Lung (tissue), 12 donors: ENCODE data around the gene TMEM126A. TPM values are rescaled to one million over a fixed set of nuclear protein-coding genes. Genes with fewer than 3 reads are reported as not detected.

ENCODE experiments used
- ATAC-seq: fragments of 200-7000 bp; cut with Tn5 transposase; one replicate; pipeline ENCODE4 v1.9.1; 2020; ENCODE audit warnings: moderate number of reproducible peaks; ENCODE audit not compliant: insufficient read depth, low FRiP score
- DNase-seq, 3 donors: peaks; one replicate each; pipeline ENCODE4 v3.0.0-alpha.2; 2013 to 2017
- H3K27ac ChIP-seq, 2 donors: one replicate each; pipeline ENCODE4 v1.5.1; 2013; ENCODE audit warnings: mild to moderate bottlenecking in 2 of 2, moderate library complexity in 2 of 2, control low read depth in 1 of 2, inconsistent platforms in 1 of 2, low read depth in 1 of 2, low read length in 1 of 2
- H3K27me3 ChIP-seq, 3 donors: one replicate each; pipeline ENCODE4 v1.5.1; 2013; ENCODE audit warnings: low read length in 2 of 3; ENCODE audit not compliant: control insufficient read depth in 3 of 3, insufficient read depth in 3 of 3
- H3K36me3 ChIP-seq, 4 donors: one replicate each; pipeline ENCODE4 v1.5.1; 2013; ENCODE audit warnings: low read length in 4 of 4, mild to moderate bottlenecking in 1 of 4, moderate library complexity in 1 of 4; ENCODE audit not compliant: control insufficient read depth in 4 of 4, insufficient read depth in 4 of 4
- H3K4me1 ChIP-seq, 5 donors: one replicate each; pipeline ENCODE4 v1.5.1; 2013; ENCODE audit warnings: low read length in 5 of 5, mild to moderate bottlenecking in 2 of 5, moderate library complexity in 1 of 5; ENCODE audit not compliant: control insufficient read depth in 5 of 5, insufficient read depth in 5 of 5
- H3K4me3 ChIP-seq: one replicate; pipeline ENCODE4 v1.5.1; 2013; ENCODE audit warnings: mild to moderate bottlenecking, control low read depth, moderate library complexity
- H3K9ac ChIP-seq, 2 donors: one replicate each; pipeline ENCODE4 v1.5.1; 2013; ENCODE audit warnings: low read length in 2 of 2, control low read depth in 1 of 2; ENCODE audit not compliant: insufficient read depth in 1 of 2
- H3K9me3 ChIP-seq, 4 donors: one replicate each; pipeline ENCODE4 v1.5.1; 2013; ENCODE audit warnings: low read length in 3 of 4, mild to moderate bottlenecking in 1 of 4, moderate library complexity in 1 of 4; ENCODE audit not compliant: control insufficient read depth in 4 of 4, insufficient read depth in 3 of 4
- CTCF ChIP-seq: IDR thresholded peaks from 2 replicates; pipeline ENCODE4 v1.5.1; 2012; ENCODE audit warnings: mild to moderate bottlenecking; ENCODE audit errors: control extremely low read depth, extremely low read depth
- WGBS, 2 donors: extraction: QIAGEN DNeasy Blood & Tissue Kit; methylation state at CpG; one replicate each; pipeline ENCODE4 v1.1.7; 2013; 5-methylcytosine and 5-hydroxymethylcytosine counted together
- polyA plus RNA-seq, 2 donors: library from polyadenylated mRNA; stranded (reverse); fragments of 200-250 nt; gene quantifications; one replicate each; pipeline ENCODE4 v1.2.1, GENCODE V29; 2013
- total RNA-seq, 2 donors: library from RNA; depleted of rRNA in 1 of 2; stranded (reverse); fragments of >200 nt in 1 of 2; gene quantifications; one replicate each; pipeline ENCODE4 v1.2.1, GENCODE V29; 2014 to 2021
- donor health status: control.
- donor health status: control.
- donor health status: Bipolar disorder and iron deficiency.
- donor health status: healthy.
- donor health status: DM: yes; HTN: yes; CAD: no.

Gene TMEM126A
- total and polyA plus RNA-seq, 4 donors: 17.1 to 75.4 (median 35.2) TPM

GRCh38 chr11:85627332-85627997 lies 20.3 kb upstream of the TMEM126A start, which contains the start of gene DLG2:
Gene DLG2, minus strand, starts transcription at chr11:85627344.
- H3K36me3 ChIP-seq: peaks cover 0 to 3% (median 0%) of the 10 kb centered on the region in 4 donors
- DNase-seq (peak; percentile 40 to 74 (median 68)), ATAC-seq (peak; percentile 9)
- peak within 1 kb of the TSS; percentile 88 to 96 for H3K27ac ChIP-seq
- TF ChIP-seq CTCF: no peak
- H3K4me1 ChIP-seq: peaks cover 0 to 37% (median 10%) of the 10 kb centered on the region in 5 donors
- 0 to 1% methylated on average over 23 of the region's 23 CpGs for WGBS, 2 donors
- no peaks in the 10 kb centered on the region for H3K9me3 ChIP-seq
- H3K4me3 ChIP-seq: peak within 1 kb of the TSS; percentile 67
- H3K27me3 ChIP-seq: no peaks in the 10 kb centered on the region
- peak within 1 kb of the TSS; percentile 56 to 94 for H3K9ac ChIP-seq

- DNase-seq (peak; percentile 98 to 99 (median 99)), ATAC-seq (peak; percentile 99)
- Histone ChIP-seq H3K9ac (peak within 1 kb of the TSS; percentile 71 to 94), H3K27ac (peak within 1 kb of the TSS; percentile 88 to 96), H3K27me3 (no peaks in the 10 kb centered on the region), H3K4me1 (peaks cover 0 to 37% (median 10%) of the 10 kb centered on the region in 5 donors), H3K36me3 (peaks cover 0 to 3% (median 0%) of the 10 kb centered on the region in 4 donors), H3K9me3 (no peaks in the 10 kb centered on the region), H3K4me3 (peak within 1 kb of the TSS; percentile 68)
- no peak for TF ChIP-seq CTCF
- 0% methylated on average over 41 of the region's 41 CpGs for WGBS, 2 donors
These were observed 19.6 kb upstream of the TMEM126A start, which contains the start of gene TMEM126B for GRCh38 chr11:85627998-85628770. Gene TMEM126B, plus strand, starts transcription at chr11:85628593. Its CDS starts 15 bp downstream, at chr11:85628608.

GRCh38 chr11:85628771-85629341 lies 18.9 kb upstream of the TMEM126A start:
- H3K27me3 ChIP-seq: no peaks in the 10 kb centered on the region
- ATAC-seq: peak; percentile 6
- no peak for TF ChIP-seq CTCF

More at GRCh38 chr11:85628771-85629341, 18.9 kb upstream of the TMEM126A start:
- H3K4me1 ChIP-seq: peaks cover 0 to 37% (median 10%) of the 10 kb centered on the region in 5 donors
- H3K27ac ChIP-seq: peak overlapping the region; percentile 58 to 76
- WGBS, 2 donors: 1% methylated on average over 13 of the region's 13 CpGs
- no peaks in the 10 kb centered on the region for H3K9me3 ChIP-seq
- H3K9ac ChIP-seq: peak overlapping the region; percentile 71 to 78
- peak overlapping the region; percentile 68 for H3K4me3 ChIP-seq
- no peak for DNase-seq
- H3K36me3 ChIP-seq: peaks cover 0 to 4% (median 0%) of the 10 kb centered on the region in 4 donors
